GM23338 (cell line): ENCODE measurements around the gene RSRC1. TPM values are rescaled to one million over a fixed set of nuclear protein-coding genes. Genes with fewer than 3 reads are reported as not detected.
A peak's percentile ranks its signal among the peaks of the same experiment; 100 is the strongest.

ENCODE experiments used
- ATAC-seq: fragments of 200-7000 bp; cut with Tn5 transposase; 3 replicates; pipeline ENCODE4 v1.9.1; 2020
- DNase-seq: peaks from one replicate; pipeline ENCODE4 v3.0.0-alpha.2; 2015; ENCODE audit warnings: low spot score
- H2AFZ ChIP-seq: fragments of 200-600 bp; sonication (generic); 2 replicates; pipeline ENCODE4 v1.8.0; 2016; ENCODE audit warnings: antibody characterized with exemption, mild to moderate bottlenecking, moderate library complexity
- H3F3A ChIP-seq: fragments of 200-600 bp; sonication (generic); replicated peaks from 2 replicates; pipeline ENCODE4 v1.8.0; 2017; ENCODE audit warnings: antibody characterized with exemption, mixed run types, low read depth
- H3K27ac ChIP-seq: fragments of 200-600 bp; sonication (generic); 2 replicates; pipeline ENCODE4 v1.6.1; 2016; ENCODE audit warnings: low read depth
- H3K27me3 ChIP-seq: fragments of 200-600 bp; sonication (generic); 2 replicates; pipeline ENCODE4 v1.8.0; 2016; ENCODE audit warnings: mild to moderate bottlenecking, mixed run types, moderate library complexity; ENCODE audit not compliant: insufficient read depth
- H3K36me3 ChIP-seq: fragments of 200-600 bp; sonication (generic); 2 replicates; pipeline ENCODE4 v1.8.0; 2016; ENCODE audit warnings: mild to moderate bottlenecking; ENCODE audit not compliant: insufficient read depth
- H3K4me1 ChIP-seq: fragments of 200-600 bp; sonication (generic); 2 replicates; pipeline ENCODE4 v1.8.0; 2016; ENCODE audit warnings: mild to moderate bottlenecking, moderate library complexity; ENCODE audit not compliant: insufficient read depth
- H3K4me2 ChIP-seq: fragments of 200-600 bp; sonication (generic); 2 replicates; pipeline ENCODE4 v1.7.1; 2017; ENCODE audit warnings: mixed run types
- H3K4me3 ChIP-seq: fragments of 200-600 bp; sonication (generic); 2 replicates; pipeline ENCODE4 v1.6.1; 2016; ENCODE audit warnings: mixed run types
- H3K79me2 ChIP-seq: fragments of 200-600 bp; sonication (generic); replicated peaks from 2 replicates; pipeline ENCODE4 v1.8.0; 2017; ENCODE audit warnings: mild to moderate bottlenecking; ENCODE audit not compliant: insufficient read depth
- H3K9me2 ChIP-seq: fragments of 200-600 bp; sonication (generic); 2 replicates; pipeline ENCODE4 v1.8.0; 2017; ENCODE audit not compliant: insufficient read depth
- H4K20me1 ChIP-seq: fragments of 200-600 bp; sonication (generic); replicated peaks from 2 replicates; pipeline ENCODE4 v1.8.0; 2017; ENCODE audit warnings: mild to moderate bottlenecking; ENCODE audit not compliant: insufficient read depth
- H3K27ac Mint-ChIP-seq: 2 replicates; pipeline ENCODE4 v1.8.0; 2020; ENCODE audit warnings: inconsistent platforms, mild to moderate bottlenecking, moderate library complexity, mixed read lengths
- H3K27me3 Mint-ChIP-seq: 3 replicates; pipeline ENCODE4 v1.8.0; 2022; ENCODE audit warnings: low read depth, mild to moderate bottlenecking, moderate library complexity, mixed read lengths, inconsistent platforms; ENCODE audit not compliant: insufficient read depth, poor library complexity
- H3K36me3 Mint-ChIP-seq: 3 replicates; pipeline ENCODE4 v1.8.0; 2021; ENCODE audit warnings: low read depth, mild to moderate bottlenecking, inconsistent platforms, moderate library complexity, mixed read lengths
- H3K4me1 Mint-ChIP-seq: 3 replicates; pipeline ENCODE4 v1.8.0; 2020; ENCODE audit warnings: mild to moderate bottlenecking, inconsistent platforms, mixed read lengths
- H3K4me3 Mint-ChIP-seq: 3 replicates; pipeline ENCODE4 v1.8.0; 2021; ENCODE audit warnings: moderate library complexity, mild to moderate bottlenecking, inconsistent platforms, mixed read lengths
- H3K9me3 Mint-ChIP-seq: 3 replicates; pipeline ENCODE4 v1.8.0; 2020; ENCODE audit warnings: moderate library complexity, mild to moderate bottlenecking, inconsistent platforms, mixed read lengths
- CREB1 ChIP-seq: fragments of 250-450 bp; sonication (Bioruptor Pico); IDR thresholded peaks from 2 replicates; pipeline ENCODE4 v1.5.0; 2020; ENCODE audit warnings: low read depth, mild to moderate bottlenecking, moderate library complexity
- CTCF ChIP-seq, 2 experiments: fragments of 200-600 bp in 1 of 2; sonication (generic) in 1 of 2; conservative IDR thresholded peaks; 2 replicates each; pipeline versions ENCODE4 v1.5.1 to v1.6.1; 2016 to 2017; ENCODE audit warnings: antibody characterized with exemption in 2 of 2, low read depth in 2 of 2, mild to moderate bottlenecking in 2 of 2, moderate library complexity in 1 of 2
- ETS1 ChIP-seq: IDR thresholded peaks from 2 replicates; pipeline ENCODE4 v1.6.1; 2016; ENCODE audit warnings: antibody characterized with exemption
- EZH2 ChIP-seq: fragments of 200-600 bp; sonication (generic); IDR thresholded peaks from one replicate; pipeline ENCODE4 v1.8.0; 2017; ENCODE audit warnings: antibody characterized with exemption, mild to moderate bottlenecking, low read depth; ENCODE audit not compliant: unreplicated experiment
- JUNB ChIP-seq: IDR thresholded peaks from one replicate; pipeline ENCODE4 v1.6.1; 2016; ENCODE audit warnings: antibody characterized with exemption; ENCODE audit not compliant: unreplicated experiment
- POLR2AphosphoS5 ChIP-seq: IDR thresholded peaks from 2 replicates; pipeline ENCODE4 v1.6.1; 2016; ENCODE audit warnings: antibody characterized with exemption, low read depth
- REST ChIP-seq: IDR thresholded peaks from one replicate; pipeline ENCODE4 v1.6.1; 2018; ENCODE audit warnings: antibody characterized with exemption; ENCODE audit not compliant: unreplicated experiment
- STAT1 ChIP-seq: IDR thresholded peaks from one replicate; pipeline ENCODE4 v1.6.1; 2016; ENCODE audit warnings: antibody characterized with exemption; ENCODE audit not compliant: unreplicated experiment
- ZNF114 ChIP-seq: fragments of 250-450 bp; sonication (Bioruptor Pico); IDR thresholded peaks from 2 replicates; pipeline ENCODE4 v1.5.0; 2020; ENCODE audit warnings: mild to moderate bottlenecking, moderate library complexity
- ZNF331 ChIP-seq: fragments of 250-450 bp; sonication (Bioruptor Pico); IDR thresholded peaks from 2 replicates; pipeline ENCODE4 v1.5.0; 2020; ENCODE audit warnings: low read depth, mild to moderate bottlenecking, moderate library complexity
- polyA plus RNA-seq: library from polyadenylated mRNA; unstranded; fragments of >200 nt; fragmentation: Nextera tagmentation; extraction: Ambion mirVana; gene quantifications from 2 replicates; pipeline ENCODE4 v1.2.1, GENCODE V29; 2016
- total RNA-seq: library from RNA; depleted of rRNA; stranded (reverse); fragments of >200 nt; shearing (Covaris generic); gene quantifications from 2 replicates; pipeline ENCODE4 v1.2.3, GENCODE V29; 2014

The RSRC1 gene
- total and polyA plus RNA-seq, 2 experiments from 2014 or later, result 32.5 to 76.8 TPM

- peak; percentile 100 for TF ChIP-seq REST
- TF ChIP-seq CREB1 (CRISPR knock-in tag), result peak; percentile 26; the same call in 1 of the 2 replicates
- TF ChIP-seq ETS1, result no peak
Observed at GRCh38 chr3:158097593-158098308, 12.1 kb upstream of the RSRC1 start (continued).

GRCh38 chr3:158098309-158098639 is 11.6 kb upstream of the RSRC1 start:
- H3K79me2 ChIP-seq, result no peaks in the 10 kb centered on the region
- H3K27me3 Mint-ChIP-seq, result peaks cover 100% of the 10 kb centered on the region
- H3K27me3 ChIP-seq, result peaks cover 96% of the 10 kb centered on the region
- H3K4me1 ChIP-seq, result peaks cover 77% of the 10 kb centered on the region
- TF ChIP-seq CTCF (conservative IDR thresholded peaks at IDR 0.05; ENCODE audit: low read depth in 2 of 2) (no peak), CREB1 (CRISPR knock-in tag) (no peak), EZH2 (no peak), STAT1 (no peak), POLR2AphosphoS5 (0 out of 2 replicates have a peak, but pooled peaks have one; percentile 4), ZNF114 (CRISPR knock-in tag) (no peak), ZNF331 (CRISPR knock-in tag) (no peak), JUNB (no peak)
- peak overlapping the region; percentile 89 for H3K4me2 ChIP-seq
- H3K4me3 Mint-ChIP-seq, result peak overlapping the region; percentile 95
- H4K20me1 ChIP-seq, result peaks cover 10% of the 10 kb centered on the region; the same call in 1 of the 2 replicates
- no peaks in the 10 kb centered on the region for H3K9me2 ChIP-seq
- ATAC-seq (peak; percentile 1; the same call in 2 of the 3 replicates), DNase-seq (no peak)
- H3K36me3 ChIP-seq, result no peaks in the 10 kb centered on the region
- H3K27ac Mint-ChIP-seq, result no peak overlapping the region
- H3K27ac ChIP-seq, result no peak overlapping the region
- no peaks in the 10 kb centered on the region for H3K36me3 Mint-ChIP-seq
- peaks cover 3% of the 10 kb centered on the region; the same call in 2 of the 3 replicates for H3K9me3 Mint-ChIP-seq
- no peak overlapping the region; the same call in 1 of the 2 replicates for H2AFZ ChIP-seq
- H3K4me3 ChIP-seq, result peak overlapping the region; percentile 88
- peaks cover 39% of the 10 kb centered on the region for H3K4me1 Mint-ChIP-seq
- H3F3A ChIP-seq, result peaks cover 9% of the 10 kb centered on the region
